ENCODE measurements around the gene RUVBL2.
"Not testable (repeated sequence)": the region's sequence is repeated elsewhere in the genome, so short reads cannot be mapped to it uniquely, and the experiment has no call there.

DNA sequence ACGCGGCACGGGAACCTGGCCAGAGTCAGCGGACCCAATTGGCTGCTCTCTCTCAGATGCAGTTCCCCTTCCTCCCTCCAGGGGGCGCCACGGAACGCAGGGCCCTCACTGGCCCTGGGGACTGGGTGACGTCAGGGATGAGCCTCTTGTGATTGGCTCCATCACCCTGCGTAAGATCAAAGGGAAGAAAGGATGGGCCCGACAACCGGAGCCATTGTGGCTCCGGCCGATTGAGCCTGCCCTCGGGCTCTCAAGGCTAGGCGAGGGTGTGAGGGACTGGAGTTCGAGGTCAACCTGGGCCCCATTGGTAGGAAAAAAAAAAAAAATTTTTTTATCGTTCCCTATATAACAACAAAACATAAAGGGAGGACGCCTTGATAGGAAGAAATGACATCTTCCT lies 43.1 kb downstream of the RUVBL2 start, which contains the start of gene CGB1:
- TF ChIP-seq, protein P1, sequence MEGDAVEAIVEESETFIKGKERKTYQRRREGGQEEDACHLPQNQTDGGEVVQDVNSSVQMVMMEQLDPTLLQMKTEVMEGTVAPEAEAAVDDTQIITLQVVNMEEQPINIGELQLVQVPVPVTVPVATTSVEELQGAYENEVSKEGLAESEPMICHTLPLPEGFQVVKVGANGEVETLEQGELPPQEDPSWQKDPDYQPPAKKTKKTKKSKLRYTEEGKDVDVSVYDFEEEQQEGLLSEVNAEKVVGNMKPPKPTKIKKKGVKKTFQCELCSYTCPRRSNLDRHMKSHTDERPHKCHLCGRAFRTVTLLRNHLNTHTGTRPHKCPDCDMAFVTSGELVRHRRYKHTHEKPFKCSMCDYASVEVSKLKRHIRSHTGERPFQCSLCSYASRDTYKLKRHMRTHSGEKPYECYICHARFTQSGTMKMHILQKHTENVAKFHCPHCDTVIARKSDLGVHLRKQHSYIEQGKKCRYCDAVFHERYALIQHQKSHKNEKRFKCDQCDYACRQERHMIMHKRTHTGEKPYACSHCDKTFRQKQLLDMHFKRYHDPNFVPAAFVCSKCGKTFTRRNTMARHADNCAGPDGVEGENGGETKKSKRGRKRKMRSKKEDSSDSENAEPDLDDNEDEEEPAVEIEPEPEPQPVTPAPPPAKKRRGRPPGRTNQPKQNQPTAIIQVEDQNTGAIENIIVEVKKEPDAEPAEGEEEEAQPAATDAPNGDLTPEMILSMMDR (IDR thresholded peaks at IDR 0.05): peak; percentile 95
- not testable (repeated sequence) for TF ChIP-seq ZFX (IDR thresholded peaks at IDR 0.05; ENCODE audit: borderline replicate concordance)
